Mesenchymal stem cell (in vitro differentiated cells and primary cell): ENCODE results near the gene TMF1.

ENCODE experiments used
- DNase-seq: peaks from one replicate; pipeline ENCODE4 v3.0.0-alpha.2; 2013
- H2AFZ ChIP-seq: one replicate; pipeline ENCODE4 v1.6.1; 2013; ENCODE audit warnings: low read depth, mild to moderate bottlenecking, control low read depth, inconsistent platforms, low read length, moderate library complexity
- H2AK5ac ChIP-seq: 2 replicates; pipeline ENCODE4 v1.6.1; 2013; ENCODE audit warnings: low read length, moderate library complexity, mild to moderate bottlenecking, inconsistent platforms; ENCODE audit not compliant: severe bottlenecking
- H2BK120ac ChIP-seq: one replicate; pipeline ENCODE4 v1.6.1; 2013; ENCODE audit warnings: low read depth, mild to moderate bottlenecking, inconsistent platforms, low read length, moderate library complexity
- H2BK12ac ChIP-seq, 2 experiments: one replicate each; pipeline ENCODE4 v1.6.1; 2013; ENCODE audit warnings: inconsistent platforms in 2 of 2, low read length in 2 of 2, mild to moderate bottlenecking in 2 of 2, moderate library complexity in 2 of 2, control low read depth in 1 of 2
- H2BK15ac ChIP-seq: one replicate; pipeline ENCODE4 v1.6.1; 2013; ENCODE audit warnings: mild to moderate bottlenecking, low read depth, inconsistent platforms; ENCODE audit not compliant: poor library complexity, severe bottlenecking
- H2BK5ac ChIP-seq: 2 replicates; pipeline ENCODE4 v1.6.1; 2013; ENCODE audit warnings: low read depth, mild to moderate bottlenecking, low read length, control low read depth, inconsistent platforms; ENCODE audit not compliant: poor library complexity, severe bottlenecking
- H3K14ac ChIP-seq, 2 experiments: one replicate each; pipeline ENCODE4 v1.6.1; 2013; ENCODE audit warnings: inconsistent platforms in 2 of 2, low read length in 2 of 2, control low read depth in 1 of 2, mild to moderate bottlenecking in 1 of 2, moderate library complexity in 1 of 2
- H3K18ac ChIP-seq, 2 experiments: one replicate each; pipeline ENCODE4 v1.6.1; 2013; ENCODE audit warnings: inconsistent platforms in 2 of 2, low read length in 2 of 2, control low read depth in 1 of 2, low read depth in 1 of 2, mild to moderate bottlenecking in 1 of 2
- H3K23ac ChIP-seq, 2 experiments: one replicate each; pipeline ENCODE4 v1.6.1; 2013; ENCODE audit warnings: inconsistent platforms in 2 of 2, low read length in 2 of 2, mild to moderate bottlenecking in 2 of 2, moderate library complexity in 2 of 2, control low read depth in 1 of 2
- H3K27ac ChIP-seq: 2 replicates; pipeline ENCODE4 v1.5.1; 2013; ENCODE audit warnings: mild to moderate bottlenecking, moderate library complexity, low read length, control low read depth, inconsistent platforms; ENCODE audit not compliant: poor library complexity, severe bottlenecking
- H3K27me3 ChIP-seq, 2 experiments: 2 replicates each; pipeline versions ENCODE4 v1.6.1 to v1.7.0; 2013; ENCODE audit warnings: low read length in 2 of 2, mild to moderate bottlenecking in 2 of 2, moderate library complexity in 2 of 2, control low read depth in 1 of 2, inconsistent platforms in 1 of 2; ENCODE audit not compliant: control insufficient read depth in 1 of 2, insufficient read depth in 1 of 2
- H3K36me3 ChIP-seq, 2 experiments: 2 replicates each; pipeline versions ENCODE4 v1.6.1 to v1.7.0; 2013; ENCODE audit warnings: low read length in 2 of 2, control low read depth in 1 of 2, inconsistent platforms in 1 of 2, low read depth in 1 of 2, mild to moderate bottlenecking in 1 of 2; ENCODE audit not compliant: insufficient read depth in 2 of 2, control insufficient read depth in 1 of 2
- H3K4ac ChIP-seq, 2 experiments: one replicate each; pipeline ENCODE4 v1.6.1; 2013; ENCODE audit warnings: inconsistent platforms in 2 of 2, low read length in 2 of 2, mild to moderate bottlenecking in 2 of 2, moderate library complexity in 2 of 2, control low read depth in 1 of 2, low read depth in 1 of 2
- H3K4me1 ChIP-seq: 2 replicates; pipeline ENCODE4 v1.6.1; 2013; ENCODE audit warnings: low read depth, low read length, control low read depth; ENCODE audit not compliant: control insufficient read depth, insufficient read depth
- H3K4me2 ChIP-seq: 2 replicates; pipeline ENCODE4 v1.6.1; 2013; ENCODE audit warnings: low read length, mild to moderate bottlenecking, inconsistent platforms; ENCODE audit not compliant: poor library complexity, severe bottlenecking
- H3K4me3 ChIP-seq, 2 experiments: 2 replicates each; pipeline versions ENCODE4 v1.5.1 to v1.7.0; 2013; ENCODE audit warnings: low read length in 2 of 2, mild to moderate bottlenecking in 2 of 2, control low read depth in 1 of 2, low read depth in 1 of 2; ENCODE audit not compliant: insufficient read depth in 1 of 2
- H3K79me1 ChIP-seq: replicated peaks from 2 replicates; pipeline ENCODE4 v1.6.1; 2013; ENCODE audit warnings: mild to moderate bottlenecking, control low read depth, low read length, inconsistent platforms; ENCODE audit not compliant: poor library complexity, severe bottlenecking
- H3K9ac ChIP-seq: 2 replicates; pipeline ENCODE4 v1.7.0; 2013; ENCODE audit warnings: mild to moderate bottlenecking, low read length, moderate library complexity
- H3K9me3 ChIP-seq: 2 replicates; pipeline ENCODE4 v1.7.0; 2013; ENCODE audit warnings: mild to moderate bottlenecking, low read length; ENCODE audit not compliant: control insufficient read depth
- H4K8ac ChIP-seq: one replicate; pipeline ENCODE4 v1.6.1; 2013; ENCODE audit warnings: inconsistent platforms, mild to moderate bottlenecking, low read length, moderate library complexity
- H4K91ac ChIP-seq: one replicate; pipeline ENCODE4 v1.6.1; 2013; ENCODE audit warnings: mild to moderate bottlenecking, low read length, inconsistent platforms
- WGBS: methylation state at CpG from one replicate; pipeline ENCODE4 v1.1.7; 2013; ENCODE audit warnings: mixed read lengths; 5-methylcytosine and 5-hydroxymethylcytosine counted together

Gene TMF1

GRCh38 chr3:69004138-69004537 lies 48.0 kb downstream of the TMF1 start:
- Histone ChIP-seq H4K8ac (no peak overlapping the region), H3K4me3 (no peak overlapping the region), H3K4ac (no peak overlapping the region), H2BK12ac (no peak overlapping the region), H2AFZ (no peak overlapping the region), H3K4me2 (no peak overlapping the region), H3K9me3 (no peaks in the 10 kb centered on the region), H3K36me3 (peaks cover 25 to 89% of the 10 kb centered on the region in 2 experiments), H2AK5ac (no peak overlapping the region), H2BK120ac (no peak overlapping the region), H3K9ac (no peak overlapping the region), H2BK5ac (no peak overlapping the region), H3K27ac (no peak overlapping the region), H3K14ac (no peak overlapping the region), H3K79me1 (peaks cover 31% of the 10 kb centered on the region), H3K27me3 (no peaks in the 10 kb centered on the region), H3K18ac (no peak overlapping the region), H2BK15ac (no peak overlapping the region), H3K23ac (no peak overlapping the region), H3K4me1 (peaks cover 3% of the 10 kb centered on the region), H4K91ac (no peak overlapping the region)
- WGBS: 98% methylated on average over 8 of the region's 9 CpGs
- no peak for DNase-seq

GRCh38 chr3:68999605-69000004 lies 52.5 kb downstream of the TMF1 start:
- Histone ChIP-seq H3K4me2 (no peak overlapping the region), H3K14ac (no peak overlapping the region), H3K4ac (no peak overlapping the region), H3K23ac (no peak overlapping the region), H3K36me3 (peaks cover 39 to 89% of the 10 kb centered on the region in 2 experiments), H3K9ac (no peak overlapping the region), H2BK120ac (no peak overlapping the region), H2AFZ (no peak overlapping the region), H4K91ac (no peak overlapping the region), H3K27ac (no peak overlapping the region), H2BK12ac (no peak overlapping the region), H3K4me1 (peaks cover 3% of the 10 kb centered on the region), H2AK5ac (no peak overlapping the region), H3K18ac (no peak overlapping the region), H2BK5ac (no peak overlapping the region), H3K27me3 (no peaks in the 10 kb centered on the region), H3K79me1 (peaks cover 25% of the 10 kb centered on the region), H3K4me3 (no peak overlapping the region), H2BK15ac (no peak overlapping the region), H4K8ac (no peak overlapping the region), H3K9me3 (no peaks in the 10 kb centered on the region)
- DNase-seq: peak; percentile 4
- 100% methylated on average over 1 of the region's 1 CpG for WGBS

GRCh38 chr3:68999158-68999557 lies 53.0 kb downstream of the TMF1 start:
- H3K4me2 ChIP-seq: no peak overlapping the region
- H2AFZ ChIP-seq: no peak overlapping the region
- peaks cover 40 to 89% of the 10 kb centered on the region in 2 experiments for H3K36me3 ChIP-seq
- no peak overlapping the region for H3K9ac ChIP-seq
- H4K8ac ChIP-seq: no peak overlapping the region
- H3K23ac ChIP-seq: no peak overlapping the region
- no peak overlapping the region for H3K14ac ChIP-seq
- no peaks in the 10 kb centered on the region for H3K9me3 ChIP-seq
- no peak overlapping the region for H2BK120ac ChIP-seq
- no peak overlapping the region for H2BK5ac ChIP-seq
- H3K27ac ChIP-seq: no peak overlapping the region
- no peaks in the 10 kb centered on the region for H3K27me3 ChIP-seq
- DNase-seq: no peak
- no peak overlapping the region for H2BK15ac ChIP-seq
- H2BK12ac ChIP-seq: no peak overlapping the region
- H3K4me1 ChIP-seq: peaks cover 3% of the 10 kb centered on the region
- H3K4ac ChIP-seq: no peak overlapping the region
- no peak overlapping the region for H2AK5ac ChIP-seq
- no peak overlapping the region for H3K4me3 ChIP-seq
- H3K18ac ChIP-seq: no peak overlapping the region
- H4K91ac ChIP-seq: no peak overlapping the region
- peaks cover 24% of the 10 kb centered on the region for H3K79me1 ChIP-seq

GRCh38 chr3:68997887-68998286 lies 54.2 kb downstream of the TMF1 start:
- H3K27me3 ChIP-seq: no peaks in the 10 kb centered on the region
- no peak overlapping the region for H4K8ac ChIP-seq
- H2BK120ac ChIP-seq: no peak overlapping the region
- no peak overlapping the region for H3K4me3 ChIP-seq
- H3K4me2 ChIP-seq: no peak overlapping the region
- no peak overlapping the region for H3K27ac ChIP-seq
- no peaks in the 10 kb centered on the region for H3K9me3 ChIP-seq
- H2BK5ac ChIP-seq: no peak overlapping the region
- 60% methylated on average over 2 of the region's 6 CpGs for WGBS
- no peak overlapping the region for H2AFZ ChIP-seq
- H4K91ac ChIP-seq: no peak overlapping the region
- no peak overlapping the region for H3K18ac ChIP-seq
- H3K23ac ChIP-seq: no peak overlapping the region
- H3K4me1 ChIP-seq: peaks cover 3% of the 10 kb centered on the region
- H2BK12ac ChIP-seq: no peak overlapping the region
- H3K14ac ChIP-seq: no peak overlapping the region
- no peak for DNase-seq
- peaks cover 38 to 88% of the 10 kb centered on the region in 2 experiments for H3K36me3 ChIP-seq
- H3K9ac ChIP-seq: no peak overlapping the region
- H2BK15ac ChIP-seq: no peak overlapping the region
- no peak overlapping the region for H3K4ac ChIP-seq
- peaks cover 20% of the 10 kb centered on the region for H3K79me1 ChIP-seq
- H2AK5ac ChIP-seq: no peak overlapping the region
